COLO668 (cell line): Measurements from ENCODE around the gene CYTL1.

Source experiments
- DNase-seq: peaks from one replicate; lab custom pipeline; 2025; ENCODE audit not compliant: unreplicated experiment; lab: John Stamatoyannopoulos, UW

CYTL1 gene

DNA sequence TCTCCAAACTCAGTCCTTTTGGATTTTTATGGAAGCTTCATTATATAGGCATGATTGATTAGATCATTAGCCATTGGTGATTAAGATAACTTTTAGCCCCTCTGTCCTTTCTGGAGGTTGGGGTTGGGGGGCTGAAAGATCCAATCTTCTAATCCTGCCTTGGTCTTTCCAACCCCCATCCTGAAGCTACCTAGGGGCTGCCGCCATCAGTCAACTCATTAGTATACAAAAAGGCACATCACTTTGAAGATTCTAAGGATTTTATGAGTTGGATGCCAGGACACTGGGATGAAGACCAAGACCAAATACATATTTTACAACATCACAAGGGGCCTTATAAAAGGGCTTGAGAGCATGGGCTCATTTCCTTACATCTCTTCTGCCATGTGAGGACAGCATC lies 47.5 kb downstream of the CYTL1 start:
- DNase-seq = no peak

DNA sequence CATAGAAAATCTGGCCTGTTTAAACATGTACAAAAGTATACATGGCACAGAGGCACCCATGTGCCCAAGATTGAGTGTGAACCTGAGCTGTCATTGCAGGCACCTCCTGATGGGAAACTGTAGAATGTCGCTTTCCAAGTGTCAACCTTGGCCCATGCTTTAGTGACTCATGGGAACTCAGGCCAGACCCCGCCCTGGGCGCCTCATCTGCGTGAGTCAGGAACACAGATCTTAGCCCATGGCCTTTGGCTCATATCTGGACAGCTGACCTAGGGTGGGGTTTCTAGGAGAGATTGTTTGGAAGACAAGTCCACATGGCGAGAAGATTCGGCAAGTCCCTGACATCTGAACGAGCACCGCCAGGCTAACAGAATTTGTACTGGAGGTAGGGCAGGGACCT lies 50.0 kb downstream of the CYTL1 start:
- DNase-seq = no peak

DNA sequence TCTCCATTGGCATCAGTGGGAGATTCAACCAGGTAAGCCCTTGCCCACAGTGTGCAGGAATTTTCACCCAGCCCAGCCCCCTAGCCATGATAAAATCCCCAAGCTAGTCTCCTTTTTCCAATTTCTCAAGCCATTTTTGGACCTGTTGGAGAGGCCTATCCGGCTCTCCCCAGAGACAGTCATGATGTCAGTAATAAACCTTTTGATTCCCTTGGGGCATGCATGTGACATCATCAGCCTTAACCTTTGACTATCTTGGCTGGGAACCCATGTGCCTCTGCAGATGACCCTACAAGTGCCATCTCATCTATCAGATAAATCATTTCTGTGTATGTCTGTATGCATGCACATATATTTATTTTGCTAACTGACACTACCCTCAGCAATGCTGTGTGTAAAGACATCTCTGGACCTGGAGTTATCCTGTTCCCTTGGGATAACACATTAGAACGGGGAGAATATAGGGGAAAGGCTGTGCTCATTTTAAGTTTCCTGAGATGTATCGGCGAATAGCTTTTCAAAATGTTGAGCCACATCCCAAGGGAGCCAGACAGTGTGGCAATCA lies 51.0 kb downstream of the CYTL1 start:
- DNase-seq = no peak
